ENCODE results near the gene NANOS2. TPM values are rescaled to one million over a fixed set of nuclear protein-coding genes. Genes with fewer than 3 reads are reported as not detected.
"Not testable (repeated sequence)": the region's sequence is repeated elsewhere in the genome, so short reads cannot be mapped to it uniquely, and the experiment has no call there.

Gene NANOS2
- polyA plus RNA-seq, 4 donors, result not detected

- DNase-seq (ENCODE audit: low read depth in 4 of 4, low spot score in 2 of 4), result no peak
These were observed 17.2 kb downstream of the NANOS2 start for GRCh38 chr19:45897261-45897812.

- DNase-seq (ENCODE audit: low read depth in 4 of 4, low spot score in 2 of 4), result not testable (repeated sequence)
These were observed 18.5 kb downstream of the NANOS2 start for GRCh38 chr19:45895983-45896599.

- DNase-seq (ENCODE audit: low read depth in 4 of 4, low spot score in 2 of 4), result no peak
These were observed 19.0 kb downstream of the NANOS2 start for GRCh38 chr19:45895519-45895972.

GRCh38 chr19:45890877-45891276, 23.7 kb downstream of the NANOS2 start:
- no peak for DNase-seq (ENCODE audit: low read depth in 4 of 4, low spot score in 2 of 4)

- no peak for DNase-seq (ENCODE audit: low read depth in 4 of 4, low spot score in 2 of 4)
These were observed 25.2 kb downstream of the NANOS2 start for GRCh38 chr19:45889210-45889885.

- DNase-seq (ENCODE audit: low read depth in 4 of 4, low spot score in 2 of 4), result no peak
These were observed 27.3 kb downstream of the NANOS2 start for GRCh38 chr19:45887200-45887710.

- peak in 2 of 4 donors; percentile 90 to 94 for DNase-seq (ENCODE audit: low read depth in 4 of 4, low spot score in 2 of 4)
These were observed 28.0 kb downstream of the NANOS2 start for GRCh38 chr19:45886427-45887199.

- peak in 1 of 4 donors; percentile 91 for DNase-seq (ENCODE audit: low read depth in 4 of 4, low spot score in 2 of 4)
These were observed 28.8 kb downstream of the NANOS2 start, which contains the start of gene IRF2BP1 for GRCh38 chr19:45885556-45886426. IRF2BP1 (minus strand) TSS chr19:45886141; CDS start chr19:45885774, 367 bp downstream.

GRCh38 chr19:45884682-45885555, 29.7 kb downstream of the NANOS2 start:
- DNase-seq (ENCODE audit: low read depth in 4 of 4, low spot score in 2 of 4), result no peak

GRCh38 chr19:45883881-45884681, 30.5 kb downstream of the NANOS2 start:
- DNase-seq (ENCODE audit: low read depth in 4 of 4, low spot score in 2 of 4), result no peak

GRCh38 chr19:45883586-45883880, 31.0 kb downstream of the NANOS2 start:
- DNase-seq (ENCODE audit: low read depth in 4 of 4, low spot score in 2 of 4), result no peak

GRCh38 chr19:45882652-45883585, 31.7 kb downstream of the NANOS2 start:
- DNase-seq (ENCODE audit: low read depth in 4 of 4, low spot score in 2 of 4), result no peak

GRCh38 chr19:45881909-45882528, 32.6 kb downstream of the NANOS2 start:
- no peak for DNase-seq (ENCODE audit: low read depth in 4 of 4, low spot score in 2 of 4)

- DNase-seq (ENCODE audit: low read depth in 4 of 4, low spot score in 2 of 4), result no peak
These were observed 33.3 kb downstream of the NANOS2 start for GRCh38 chr19:45881082-45881908.

- DNase-seq (ENCODE audit: low read depth in 4 of 4, low spot score in 2 of 4), result no peak
These were observed 34.6 kb downstream of the NANOS2 start for GRCh38 chr19:45879971-45880370.

- DNase-seq (ENCODE audit: low read depth in 4 of 4, low spot score in 2 of 4), result no peak
These were observed 35.5 kb downstream of the NANOS2 start for GRCh38 chr19:45879055-45879454.
